ENCODE results near the gene FZD1.

- TF ChIP-seq CTCF (IDR thresholded peaks at IDR 0.05; ENCODE audit: poor library complexity, severe bottlenecking) (no peak), TAF1 (IDR thresholded peaks at IDR 0.05; ENCODE audit: low read depth) (no peak), EP300 (conservative IDR thresholded peaks at IDR 0.05; ENCODE audit: poor library complexity, severe bottlenecking) (no peak)
Measured at GRCh38 chr7:91297939-91298338, 33.7 kb downstream of the FZD1 start.

All from neural cell (in vitro differentiated cells).